Measurements from ENCODE around the gene NDST4. TPM values are rescaled to one million over a fixed set of nuclear protein-coding genes. Genes with fewer than 3 reads are reported as not detected.

Gene NDST4
- total RNA-seq, 1 experiment from 2014 or later = not detected

DNA sequence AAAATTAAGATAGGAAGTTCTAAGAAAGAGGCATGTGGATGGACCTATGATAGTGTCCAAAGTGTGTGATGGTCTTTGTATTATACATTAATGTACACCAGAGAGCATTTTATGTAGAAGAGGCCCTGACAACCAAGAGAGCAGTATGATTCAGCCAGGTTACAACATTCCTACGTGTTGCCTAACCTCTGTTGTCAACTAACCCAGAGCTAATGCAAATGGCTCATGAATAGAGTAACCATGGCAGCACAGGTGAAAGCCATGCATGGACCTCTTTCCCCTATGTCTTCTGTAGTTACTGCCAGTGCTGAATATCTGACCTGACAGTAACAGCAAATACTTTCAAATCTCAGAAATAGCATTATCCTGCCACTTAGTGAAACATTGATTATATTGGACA lies 255.6 kb downstream of the NDST4 start:
- Histone ChIP-seq H2BK15ac (ENCODE audit: low read depth, low read length) (no peak overlapping the region), H3K9ac (ENCODE audit: extremely low read depth, insufficient read length, low read length) (no peak overlapping the region), H4K8ac (replicated peaks; ENCODE audit: insufficient read length, low read depth, low read length) (no peak overlapping the region), H3K79me1 (ENCODE audit: insufficient read depth, low read depth, low read length, poor library complexity, severe bottlenecking) (no peaks in the 10 kb centered on the region), H3K4ac (ENCODE audit: low read depth, low read length) (no peak overlapping the region), H2AFZ (ENCODE audit: low read length) (no peak overlapping the region), H3K23ac (ENCODE audit: insufficient read length, low read depth, low read length) (no peak overlapping the region), H3K27me3 (ENCODE audit: insufficient read depth, low read length) (no peaks in the 10 kb centered on the region), H3K4me1 (ENCODE audit: insufficient read depth, low read length) (no peaks in the 10 kb centered on the region), H3K56ac (ENCODE audit: insufficient read length, low read depth, low read length) (no peak overlapping the region), H2BK12ac (ENCODE audit: insufficient read length, low read depth, low read length) (no peak overlapping the region), H4K5ac (ENCODE audit: insufficient read length, low read depth, low read length) (no peak overlapping the region), H3K14ac (ENCODE audit: insufficient read depth, low read length) (no peak overlapping the region), H4K20me1 (ENCODE audit: control insufficient read depth, insufficient read depth, insufficient read length) (no peaks in the 10 kb centered on the region), H2BK120ac (ENCODE audit: low read depth, low read length, poor library complexity, severe bottlenecking) (no peak overlapping the region), H4K91ac (ENCODE audit: insufficient read length, low read depth, low read length) (no peak overlapping the region), H3K79me2 (ENCODE audit: insufficient read depth, low read length) (no peaks in the 10 kb centered on the region), H3K23me2 (ENCODE audit: insufficient read length, low read depth, low read length, poor library complexity, severe bottlenecking) (no peaks in the 10 kb centered on the region), H3T11ph (ENCODE audit: low read length) (no peak overlapping the region), H2BK20ac (ENCODE audit: low read depth, low read length, poor library complexity, severe bottlenecking) (no peak overlapping the region), H2BK5ac (ENCODE audit: insufficient read length, low read length) (no peak overlapping the region), H2AK5ac (ENCODE audit: insufficient read length, low read length) (no peak overlapping the region), H3K18ac (ENCODE audit: insufficient read length, low read depth, low read length) (no peak overlapping the region), H3K9me3 (ENCODE audit: control insufficient read depth, low read depth, low read length) (no peaks in the 10 kb centered on the region), H3K27ac (ENCODE audit: insufficient read length, low read depth, low read length) (no peak overlapping the region), H3K4me2 (ENCODE audit: insufficient read depth, insufficient read length, low read length) (no peak overlapping the region)
- no peak for DNase-seq
- Mint-ChIP-seq H3K27ac (no peak overlapping the region), H3K27me3 (ENCODE audit: low read depth) (no peaks in the 10 kb centered on the region), H3K36me3 (ENCODE audit: insufficient read depth in 1 of 3, low read depth in 3 of 3) (peaks cover 0 to 4% (median 0%) of the 10 kb centered on the region in 3 experiments; a peak in 2 of 7 replicates), H3K4me1 (peaks cover 0 to 3% of the 10 kb centered on the region in 2 experiments; a peak in 1 of 4 replicates), H3K4me3 (no peak overlapping the region), H3K9me3 (peaks cover 3 to 4% of the 10 kb centered on the region in 2 experiments; a peak in 2 of 5 replicates)
- WGBS (ENCODE audit: extremely low coverage, insufficient read length, low lambda C conversion rate) = no CpG with 5 or more reads among the region's 1 CpG
- TF ChIP-seq, protein P1, sequence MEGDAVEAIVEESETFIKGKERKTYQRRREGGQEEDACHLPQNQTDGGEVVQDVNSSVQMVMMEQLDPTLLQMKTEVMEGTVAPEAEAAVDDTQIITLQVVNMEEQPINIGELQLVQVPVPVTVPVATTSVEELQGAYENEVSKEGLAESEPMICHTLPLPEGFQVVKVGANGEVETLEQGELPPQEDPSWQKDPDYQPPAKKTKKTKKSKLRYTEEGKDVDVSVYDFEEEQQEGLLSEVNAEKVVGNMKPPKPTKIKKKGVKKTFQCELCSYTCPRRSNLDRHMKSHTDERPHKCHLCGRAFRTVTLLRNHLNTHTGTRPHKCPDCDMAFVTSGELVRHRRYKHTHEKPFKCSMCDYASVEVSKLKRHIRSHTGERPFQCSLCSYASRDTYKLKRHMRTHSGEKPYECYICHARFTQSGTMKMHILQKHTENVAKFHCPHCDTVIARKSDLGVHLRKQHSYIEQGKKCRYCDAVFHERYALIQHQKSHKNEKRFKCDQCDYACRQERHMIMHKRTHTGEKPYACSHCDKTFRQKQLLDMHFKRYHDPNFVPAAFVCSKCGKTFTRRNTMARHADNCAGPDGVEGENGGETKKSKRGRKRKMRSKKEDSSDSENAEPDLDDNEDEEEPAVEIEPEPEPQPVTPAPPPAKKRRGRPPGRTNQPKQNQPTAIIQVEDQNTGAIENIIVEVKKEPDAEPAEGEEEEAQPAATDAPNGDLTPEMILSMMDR (conservative IDR thresholded peaks at IDR 0.05) = no peak

Data from H9 (cell line).